Prostate gland (tissue), 2 donors: ENCODE measurements around the gene RPL26.

Experiments
- CTCF ChIP-seq, 4 experiments: fragments of 200-600 bp in 2 of 4; fragments of 450-650 bp in 2 of 4; sonication (generic) in 2 of 4; IDR thresholded peaks; 1 replicate in 3 of 4; 2 replicates in 1 of 4; pipeline ENCODE4 v1.5.1; 2016 to 2019; ENCODE audit warnings: antibody characterized with exemption in 4 of 4, mild to moderate bottlenecking in 2 of 4, moderate library complexity in 2 of 4
- POLR2AphosphoS5 ChIP-seq: sonication (generic); formaldehyde crosslinking; IDR thresholded peaks from one replicate; pipeline ENCODE4 v1.6.1; 2017; ENCODE audit warnings: antibody characterized with exemption

- TF ChIP-seq CTCF (IDR thresholded peaks at IDR 0.05) (no peak), POLR2AphosphoS5 (no peak)
These were observed 44.9 kb downstream of the RPL26 start for GRCh38 chr17:8337802-8338752.
